Panc1 (cell line): ENCODE data around the gene CHN1. TPM values are rescaled to one million over a fixed set of nuclear protein-coding genes. Genes with fewer than 3 reads are reported as not detected.

Experiments used
- ATAC-seq: fragments of 200-7000 bp; cut with Tn5 transposase; 2 replicates; pipeline ENCODE4 v1.9.1; 2020; ENCODE audit warnings: mild to moderate bottlenecking, moderate library complexity
- BruUV-seq: library from RNA; stranded (reverse); fragments of 400-500 nt; replicated peaks from 2 replicates; lab custom pipeline; 2021; lab: Mats Ljungman, UMichigan
- CTCF ChIA-PET: fragments of 300-600 bp; sonication (Branson Sonifier 250); formaldehyde crosslinking; loops from one replicate; lab custom pipeline; 2022; ENCODE audit warnings: antibody characterized with exemption; lab: Charles Lee
- POLR2A ChIA-PET: fragments of 300-600 bp; sonication (Branson Sonifier 250); formaldehyde crosslinking; loops from one replicate; lab custom pipeline; 2022; ENCODE audit warnings: antibody characterized with exemption; lab: Charles Lee
- DNase-seq: peaks from one replicate; pipeline ENCODE4 v3.0.0-alpha.2; 2010; ENCODE audit warnings: low read depth, low spot score
- H3K27ac ChIP-seq: 2 replicates; pipeline ENCODE4 v1.5.1; 2011; ENCODE audit warnings: mild to moderate bottlenecking, low read length, inconsistent platforms
- H3K27me3 ChIP-seq: fragments of 200-500 bp; sonication (Bioruptor generic); 2 replicates; pipeline ENCODE4 v1.6.0; 2014; ENCODE audit warnings: low read length, inconsistent platforms; ENCODE audit not compliant: control insufficient read depth, insufficient read depth
- H3K36me3 ChIP-seq: fragments of 200-500 bp; sonication (Bioruptor generic); 2 replicates; pipeline ENCODE4 v1.5.1; 2014; ENCODE audit warnings: inconsistent platforms, mild to moderate bottlenecking, low read length, moderate library complexity; ENCODE audit not compliant: control insufficient read depth, insufficient read depth
- H3K4me1 ChIP-seq: 2 replicates; pipeline ENCODE4 v1.5.1; 2011; ENCODE audit warnings: inconsistent platforms, mild to moderate bottlenecking, low read length, moderate library complexity; ENCODE audit not compliant: control insufficient read depth, insufficient read depth
- H3K4me3 ChIP-seq, 2 experiments: 2 replicates each; pipeline ENCODE4 v1.5.1; 2011 to 2012; ENCODE audit warnings: low read depth in 2 of 2, low read length in 2 of 2, mild to moderate bottlenecking in 2 of 2, inconsistent platforms in 1 of 2, moderate library complexity in 1 of 2
- H3K9me3 ChIP-seq: fragments of 200-500 bp; sonication (Bioruptor generic); 2 replicates; pipeline ENCODE4 v1.5.1; 2014; ENCODE audit warnings: low read depth, mild to moderate bottlenecking, inconsistent platforms, low read length, moderate library complexity; ENCODE audit not compliant: control insufficient read depth, insufficient read depth
- POLR2AphosphoS5 ChIP-seq: IDR thresholded peaks from 2 replicates; pipeline ENCODE4 v1.6.1; 2012; ENCODE audit warnings: mild to moderate bottlenecking, low read depth, low read length, moderate library complexity
- SIN3A ChIP-seq: IDR thresholded peaks from 2 replicates; pipeline ENCODE4 v1.6.1; 2012; ENCODE audit warnings: low read depth, mild to moderate bottlenecking, low read length, moderate library complexity, borderline replicate concordance; ENCODE audit not compliant: insufficient read depth
- TCF7L2 ChIP-seq: IDR thresholded peaks from 2 replicates; pipeline ENCODE4 v1.6.1; 2011; ENCODE audit warnings: mild to moderate bottlenecking, low read depth, low read length, inconsistent platforms
- in situ Hi-C: cut with HindIII; loops from 2 replicates; pipeline ENCODE4 v1.10.0; 2016; ENCODE audit warnings: low sequenced_read_pairs, low pct_unique_long_range_greater_than_20kb
- intact Hi-C: fragments of 100-400 bp; cut with micrococcal nuclease; formaldehyde crosslinking; loops from one replicate; pipeline ENCODE4 v1.10.0; 2022; ENCODE audit not compliant: unreplicated experiment
- total RNA-seq: library from RNA; stranded (reverse); gene quantifications from one replicate; pipeline ENCODE4 v1.2.1, GENCODE V29; 2021; ENCODE audit not compliant: unreplicated experiment
- TF ChIP-seq, protein P1 (sequence below), 2 experiments: IDR thresholded peaks; 2 replicates each; pipeline ENCODE4 v1.6.1; 2011 to 2012; ENCODE audit warnings: low read depth in 2 of 2, control low read depth in 1 of 2, low read length in 1 of 2, mild to moderate bottlenecking in 1 of 2, moderate library complexity in 1 of 2; ENCODE audit not compliant: insufficient read depth in 1 of 2
- TF ChIP-seq, protein P2 (sequence below): fragments of 450-650 bp; IDR thresholded peaks from 2 replicates; pipeline ENCODE4 v1.5.1; 2017; ENCODE audit warnings: mild to moderate bottlenecking

The CHN1 gene
- total RNA-seq, 1 experiment from 2014 or later, result 20.8 TPM

DNA sequence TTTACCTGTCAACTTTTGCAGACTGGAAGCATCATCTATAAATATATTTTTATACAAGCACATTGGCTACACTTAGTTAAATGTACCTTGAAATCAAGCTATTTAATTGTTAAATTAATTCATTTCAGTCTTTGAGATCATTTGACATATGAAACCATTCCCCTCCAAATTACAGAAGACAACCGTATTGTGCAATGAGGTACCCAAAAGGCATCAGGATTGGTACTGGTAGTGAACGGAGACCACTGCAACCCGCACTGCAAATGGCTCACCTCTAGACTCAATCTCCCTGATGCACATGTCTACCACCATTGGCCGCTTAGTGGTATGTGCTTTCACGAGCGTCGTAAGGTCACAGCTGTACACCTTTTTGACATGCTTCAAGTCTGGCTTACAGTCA lies 193.1 kb downstream of the CHN1 start:
- ChIA-PET CTCF (no interaction called here), POLR2A (no interaction called here)
- intact Hi-C loops, result no loop called here
- no peak overlapping the region for H3K4me3 ChIP-seq
- DNase-seq (no peak), ATAC-seq (no peak)
- H3K36me3 ChIP-seq, result no peaks in the 10 kb centered on the region
- no peaks in the 10 kb centered on the region for H3K9me3 ChIP-seq
- no peak overlapping the region for H3K27ac ChIP-seq
- in situ Hi-C loops, result no loop called here
- H3K27me3 ChIP-seq, result no peaks in the 10 kb centered on the region
- H3K4me1 ChIP-seq, result no peaks in the 10 kb centered on the region
- no TSS peak for BruUV-seq
- TF ChIP-seq TCF7L2 (no peak), SIN3A (no peak), POLR2AphosphoS5 (no peak)
- TF ChIP-seq, protein P1, sequence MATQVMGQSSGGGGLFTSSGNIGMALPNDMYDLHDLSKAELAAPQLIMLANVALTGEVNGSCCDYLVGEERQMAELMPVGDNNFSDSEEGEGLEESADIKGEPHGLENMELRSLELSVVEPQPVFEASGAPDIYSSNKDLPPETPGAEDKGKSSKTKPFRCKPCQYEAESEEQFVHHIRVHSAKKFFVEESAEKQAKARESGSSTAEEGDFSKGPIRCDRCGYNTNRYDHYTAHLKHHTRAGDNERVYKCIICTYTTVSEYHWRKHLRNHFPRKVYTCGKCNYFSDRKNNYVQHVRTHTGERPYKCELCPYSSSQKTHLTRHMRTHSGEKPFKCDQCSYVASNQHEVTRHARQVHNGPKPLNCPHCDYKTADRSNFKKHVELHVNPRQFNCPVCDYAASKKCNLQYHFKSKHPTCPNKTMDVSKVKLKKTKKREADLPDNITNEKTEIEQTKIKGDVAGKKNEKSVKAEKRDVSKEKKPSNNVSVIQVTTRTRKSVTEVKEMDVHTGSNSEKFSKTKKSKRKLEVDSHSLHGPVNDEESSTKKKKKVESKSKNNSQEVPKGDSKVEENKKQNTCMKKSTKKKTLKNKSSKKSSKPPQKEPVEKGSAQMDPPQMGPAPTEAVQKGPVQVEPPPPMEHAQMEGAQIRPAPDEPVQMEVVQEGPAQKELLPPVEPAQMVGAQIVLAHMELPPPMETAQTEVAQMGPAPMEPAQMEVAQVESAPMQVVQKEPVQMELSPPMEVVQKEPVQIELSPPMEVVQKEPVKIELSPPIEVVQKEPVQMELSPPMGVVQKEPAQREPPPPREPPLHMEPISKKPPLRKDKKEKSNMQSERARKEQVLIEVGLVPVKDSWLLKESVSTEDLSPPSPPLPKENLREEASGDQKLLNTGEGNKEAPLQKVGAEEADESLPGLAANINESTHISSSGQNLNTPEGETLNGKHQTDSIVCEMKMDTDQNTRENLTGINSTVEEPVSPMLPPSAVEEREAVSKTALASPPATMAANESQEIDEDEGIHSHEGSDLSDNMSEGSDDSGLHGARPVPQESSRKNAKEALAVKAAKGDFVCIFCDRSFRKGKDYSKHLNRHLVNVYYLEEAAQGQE (IDR thresholded peaks at IDR 0.05; ENCODE audit: insufficient read depth in 1 of 2, low read depth in 2 of 2, low read length in 1 of 2), result no peak
- TF ChIP-seq, protein P2, sequence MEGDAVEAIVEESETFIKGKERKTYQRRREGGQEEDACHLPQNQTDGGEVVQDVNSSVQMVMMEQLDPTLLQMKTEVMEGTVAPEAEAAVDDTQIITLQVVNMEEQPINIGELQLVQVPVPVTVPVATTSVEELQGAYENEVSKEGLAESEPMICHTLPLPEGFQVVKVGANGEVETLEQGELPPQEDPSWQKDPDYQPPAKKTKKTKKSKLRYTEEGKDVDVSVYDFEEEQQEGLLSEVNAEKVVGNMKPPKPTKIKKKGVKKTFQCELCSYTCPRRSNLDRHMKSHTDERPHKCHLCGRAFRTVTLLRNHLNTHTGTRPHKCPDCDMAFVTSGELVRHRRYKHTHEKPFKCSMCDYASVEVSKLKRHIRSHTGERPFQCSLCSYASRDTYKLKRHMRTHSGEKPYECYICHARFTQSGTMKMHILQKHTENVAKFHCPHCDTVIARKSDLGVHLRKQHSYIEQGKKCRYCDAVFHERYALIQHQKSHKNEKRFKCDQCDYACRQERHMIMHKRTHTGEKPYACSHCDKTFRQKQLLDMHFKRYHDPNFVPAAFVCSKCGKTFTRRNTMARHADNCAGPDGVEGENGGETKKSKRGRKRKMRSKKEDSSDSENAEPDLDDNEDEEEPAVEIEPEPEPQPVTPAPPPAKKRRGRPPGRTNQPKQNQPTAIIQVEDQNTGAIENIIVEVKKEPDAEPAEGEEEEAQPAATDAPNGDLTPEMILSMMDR, result no peak

DNA sequence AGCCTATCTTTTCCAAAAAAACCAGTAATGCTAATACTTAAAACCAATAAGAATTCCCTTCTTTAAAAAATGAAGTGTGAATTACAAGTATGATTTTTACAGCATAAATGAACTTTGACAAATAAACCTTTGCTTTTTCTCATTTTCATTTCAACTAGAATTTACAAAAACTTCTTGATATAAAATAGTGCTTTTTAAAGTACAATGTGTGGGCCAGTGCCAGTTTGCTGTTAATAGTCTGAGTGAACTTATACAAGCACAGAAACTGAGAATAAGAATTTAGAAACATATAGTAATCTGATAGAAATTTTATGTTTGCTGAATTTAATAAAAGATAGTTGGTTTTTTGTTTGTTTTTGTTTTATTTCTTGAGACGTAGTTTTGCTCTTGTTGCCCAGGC lies 197.2 kb downstream of the CHN1 start:
- no TSS peak for BruUV-seq
- DNase-seq (no peak), ATAC-seq (no peak)
- in situ Hi-C loops, result no loop called here
- Histone ChIP-seq H3K36me3 (no peaks in the 10 kb centered on the region), H3K4me3 (no peak overlapping the region), H3K9me3 (no peaks in the 10 kb centered on the region), H3K27me3 (no peaks in the 10 kb centered on the region), H3K27ac (no peak overlapping the region), H3K4me1 (no peaks in the 10 kb centered on the region)
- ChIA-PET CTCF (no interaction called here), POLR2A (no interaction called here)
- TF ChIP-seq, protein P2, result no peak
- TF ChIP-seq, protein P1 (IDR thresholded peaks at IDR 0.05; ENCODE audit: insufficient read depth in 1 of 2, low read depth in 2 of 2, low read length in 1 of 2), result no peak
- TF ChIP-seq TCF7L2 (no peak), POLR2AphosphoS5 (no peak), SIN3A (no peak)
- intact Hi-C loops, result no loop called here
